ENCODE data around the gene SYNGR4.

DNA sequence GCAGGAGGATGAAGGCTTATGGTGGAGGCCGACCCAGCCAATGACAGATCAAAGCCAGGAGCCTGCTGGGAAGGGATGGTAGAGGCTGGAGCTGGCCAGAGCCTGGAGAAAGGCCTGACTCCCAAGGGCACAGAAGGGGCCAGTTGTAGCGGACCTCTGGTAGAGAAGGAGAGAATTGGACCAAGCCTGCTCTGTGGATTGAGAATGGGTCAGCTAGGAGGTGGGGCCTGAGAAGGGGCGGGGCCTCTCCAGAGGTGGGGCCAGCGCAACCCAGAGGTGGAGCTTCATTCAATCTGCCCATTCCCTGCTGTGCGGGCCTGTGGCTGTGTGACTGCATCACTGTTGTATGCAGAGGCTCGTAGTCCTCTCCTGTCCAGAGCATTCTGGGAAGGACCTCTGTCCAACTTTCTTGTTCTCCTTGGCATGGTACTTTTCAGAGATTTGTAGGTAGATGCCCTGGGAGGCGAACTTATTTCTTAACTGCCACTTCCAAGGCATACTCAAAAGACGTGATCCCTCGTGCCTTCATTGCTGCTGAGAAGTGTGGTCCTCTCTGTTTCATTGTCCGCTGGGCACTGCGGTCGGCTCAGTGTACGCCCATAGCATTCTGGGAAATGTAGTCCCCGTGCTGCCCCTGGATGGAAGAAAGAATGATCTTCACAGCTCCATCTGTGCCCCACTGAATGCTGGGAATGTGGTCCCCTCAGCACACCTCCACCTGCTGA, 36.0 kb downstream of the SYNGR4 start:
- TF ChIP-seq POLR2AphosphoS5 (IDR thresholded peaks at IDR 0.05) (no peak), POLR2A (IDR thresholded peaks at IDR 0.05) (no peak), EP300 (IDR thresholded peaks at IDR 0.05) (no peak)
- TF ChIP-seq, protein P1, sequence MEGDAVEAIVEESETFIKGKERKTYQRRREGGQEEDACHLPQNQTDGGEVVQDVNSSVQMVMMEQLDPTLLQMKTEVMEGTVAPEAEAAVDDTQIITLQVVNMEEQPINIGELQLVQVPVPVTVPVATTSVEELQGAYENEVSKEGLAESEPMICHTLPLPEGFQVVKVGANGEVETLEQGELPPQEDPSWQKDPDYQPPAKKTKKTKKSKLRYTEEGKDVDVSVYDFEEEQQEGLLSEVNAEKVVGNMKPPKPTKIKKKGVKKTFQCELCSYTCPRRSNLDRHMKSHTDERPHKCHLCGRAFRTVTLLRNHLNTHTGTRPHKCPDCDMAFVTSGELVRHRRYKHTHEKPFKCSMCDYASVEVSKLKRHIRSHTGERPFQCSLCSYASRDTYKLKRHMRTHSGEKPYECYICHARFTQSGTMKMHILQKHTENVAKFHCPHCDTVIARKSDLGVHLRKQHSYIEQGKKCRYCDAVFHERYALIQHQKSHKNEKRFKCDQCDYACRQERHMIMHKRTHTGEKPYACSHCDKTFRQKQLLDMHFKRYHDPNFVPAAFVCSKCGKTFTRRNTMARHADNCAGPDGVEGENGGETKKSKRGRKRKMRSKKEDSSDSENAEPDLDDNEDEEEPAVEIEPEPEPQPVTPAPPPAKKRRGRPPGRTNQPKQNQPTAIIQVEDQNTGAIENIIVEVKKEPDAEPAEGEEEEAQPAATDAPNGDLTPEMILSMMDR (IDR thresholded peaks at IDR 0.05): no peak
